ENCODE data around the gene SLC12A6.

DNA sequence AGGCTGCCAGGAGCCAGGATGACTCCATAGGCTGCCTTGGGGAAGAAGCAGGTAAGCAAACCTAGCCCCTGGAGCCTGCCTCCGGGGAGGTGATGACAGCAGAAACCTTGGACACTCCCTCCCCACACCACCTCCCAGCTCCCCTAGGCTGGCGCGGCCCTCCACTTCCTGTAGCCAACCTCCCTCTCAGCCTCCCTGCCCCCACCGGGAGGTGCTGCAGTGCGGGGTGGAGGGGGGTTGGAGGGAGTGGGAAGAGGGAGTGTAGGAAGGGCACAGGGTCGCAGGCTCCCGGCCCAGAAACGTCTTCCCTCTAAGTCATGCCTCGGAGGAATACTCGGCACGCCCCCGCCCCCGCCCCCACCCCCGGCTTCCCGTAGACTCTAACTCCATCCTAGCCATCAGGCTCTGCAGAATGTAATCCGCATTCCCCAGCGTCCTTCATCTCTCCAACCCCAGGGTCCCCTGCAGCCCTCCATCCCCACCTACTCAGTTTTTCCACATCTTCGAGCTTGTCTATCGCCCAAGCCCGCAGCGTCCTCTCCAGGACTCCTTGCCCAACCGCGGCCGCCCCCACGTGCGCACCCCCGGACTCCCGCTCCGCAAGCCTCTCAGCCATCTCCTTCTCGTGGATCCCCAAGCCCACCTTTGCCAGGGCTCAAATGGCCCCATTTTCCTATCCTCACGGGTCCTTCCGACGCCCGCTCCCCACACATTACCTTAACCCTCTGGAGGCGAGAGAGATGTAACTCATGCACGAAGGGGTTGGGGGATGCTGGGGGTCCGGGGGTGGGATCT lies 28.9 kb upstream of the SLC12A6 start:
- TF ChIP-seq CTCF (IDR thresholded peaks at IDR 0.05) (no peak), POLR2AphosphoS5 (IDR thresholded peaks at IDR 0.05; ENCODE audit: insufficient read depth in 1 of 2, low read depth in 1 of 2) (peak in 1 of 2 donors; percentile 3), POLR2A (IDR thresholded peaks at IDR 0.05) (no peak)
